ENCODE data around the gene MYO3B. TPM values are rescaled to one million over a fixed set of nuclear protein-coding genes. Genes with fewer than 3 reads are reported as not detected.

MYO3B gene
- total and polyA plus RNA-seq, 2 experiments from 2014 or later, result 0.11 TPM; not detected in 1

GRCh38 chr2:170215021-170215420 is 37.1 kb downstream of the MYO3B start:
- Histone ChIP-seq H3K27ac (no peak overlapping the region), H3K27me3 (replicated peaks; ENCODE audit: insufficient read depth) (no peaks in the 10 kb centered on the region), H3K79me2 (ENCODE audit: insufficient read depth) (no peaks in the 10 kb centered on the region), H3K4me2 (ENCODE audit: unreplicated experiment) (no peak overlapping the region), H3K9me2 (ENCODE audit: insufficient read depth) (no peaks in the 10 kb centered on the region), H4K20me1 (ENCODE audit: insufficient read depth) (no peaks in the 10 kb centered on the region), H3K9me3 (ENCODE audit: low read depth) (no peaks in the 10 kb centered on the region), H3K4me3 (no peak overlapping the region), H3K9ac (no peak overlapping the region), H3K36me3 (ENCODE audit: low read depth) (no peaks in the 10 kb centered on the region), H3K4me1 (ENCODE audit: insufficient read depth) (peaks cover 5% of the 10 kb centered on the region; the same call in 1 of the 2 replicates), H3F3A (ENCODE audit: insufficient read depth) (no peaks in the 10 kb centered on the region), H2AFZ (no peak overlapping the region)
- TF ChIP-seq EZH2 (IDR thresholded peaks at IDR 0.05; ENCODE audit: insufficient read depth, poor library complexity, severe bottlenecking) (no peak), EZH2phosphoT487 (IDR thresholded peaks at IDR 0.05; ENCODE audit: insufficient read depth, low read depth) (no peak)
- no peak for DNase-seq
- in situ Hi-C loops (cut with MboI), result no loop called here
- WGBS, 2 experiments (ENCODE audit: low coverage in 1 of 2, low lambda C conversion rate in 2 of 2, missing lambda C conversion rate in 2 of 2), result 93 to 94% methylated on average over 2 of the region's 2 CpGs

- H3K9me2 ChIP-seq (ENCODE audit: insufficient read depth), result no peaks in the 10 kb centered on the region
- in situ Hi-C loops (cut with MboI), result no loop called here
- WGBS, 2 experiments (ENCODE audit: low coverage in 1 of 2, low lambda C conversion rate in 2 of 2, missing lambda C conversion rate in 2 of 2), result 78 to 95% methylated on average over 3 of the region's 3 CpGs
These were observed 38.5 kb downstream of the MYO3B start for GRCh38 chr2:170216428-170216827.

GRCh38 chr2:170216981-170217380 is 39.0 kb downstream of the MYO3B start:
- Histone ChIP-seq H3K9me3 (ENCODE audit: low read depth) (no peaks in the 10 kb centered on the region), H4K20me1 (ENCODE audit: insufficient read depth) (no peaks in the 10 kb centered on the region), H3K9ac (no peak overlapping the region), H3K27me3 (replicated peaks; ENCODE audit: insufficient read depth) (no peaks in the 10 kb centered on the region), H2AFZ (no peak overlapping the region), H3K4me2 (ENCODE audit: unreplicated experiment) (no peak overlapping the region), H3K9me2 (ENCODE audit: insufficient read depth) (no peaks in the 10 kb centered on the region), H3K4me3 (no peak overlapping the region), H3K27ac (no peak overlapping the region), H3K79me2 (ENCODE audit: insufficient read depth) (no peaks in the 10 kb centered on the region), H3F3A (ENCODE audit: insufficient read depth) (no peaks in the 10 kb centered on the region), H3K36me3 (ENCODE audit: low read depth) (no peaks in the 10 kb centered on the region), H3K4me1 (ENCODE audit: insufficient read depth) (peaks cover 10% of the 10 kb centered on the region; the same call in 1 of the 2 replicates)
- DNase-seq, result no peak
- no peak for TF ChIP-seq EZH2phosphoT487 (IDR thresholded peaks at IDR 0.05; ENCODE audit: insufficient read depth, low read depth)
- TF ChIP-seq EZH2 (IDR thresholded peaks at IDR 0.05; ENCODE audit: insufficient read depth, poor library complexity, severe bottlenecking), result no peak
- in situ Hi-C loops (cut with MboI), result no loop called here
- WGBS, 2 experiments (ENCODE audit: low coverage in 1 of 2, low lambda C conversion rate in 2 of 2, missing lambda C conversion rate in 2 of 2), result 74 to 76% methylated on average over 5 of the region's 5 CpGs

More at GRCh38 chr2:170216428-170216827, 38.5 kb downstream of the MYO3B start:
- no peaks in the 10 kb centered on the region for H3F3A ChIP-seq (ENCODE audit: insufficient read depth)
- no peaks in the 10 kb centered on the region for H3K36me3 ChIP-seq (ENCODE audit: low read depth)
- no peaks in the 10 kb centered on the region for H3K27me3 ChIP-seq (replicated peaks; ENCODE audit: insufficient read depth)
- no peak for DNase-seq
- H3K9me3 ChIP-seq (ENCODE audit: low read depth), result no peaks in the 10 kb centered on the region
- TF ChIP-seq EZH2phosphoT487 (IDR thresholded peaks at IDR 0.05; ENCODE audit: insufficient read depth, low read depth), result no peak
- TF ChIP-seq EZH2 (IDR thresholded peaks at IDR 0.05; ENCODE audit: insufficient read depth, poor library complexity, severe bottlenecking), result no peak
- no peak overlapping the region for H3K9ac ChIP-seq
- H3K4me1 ChIP-seq (ENCODE audit: insufficient read depth), result peaks cover 7% of the 10 kb centered on the region; the same call in 1 of the 2 replicates
- H4K20me1 ChIP-seq (ENCODE audit: insufficient read depth), result no peaks in the 10 kb centered on the region
- no peak overlapping the region for H3K4me3 ChIP-seq
- no peaks in the 10 kb centered on the region for H3K79me2 ChIP-seq (ENCODE audit: insufficient read depth)
- H2AFZ ChIP-seq, result no peak overlapping the region
- no peak overlapping the region for H3K27ac ChIP-seq
- no peak overlapping the region for H3K4me2 ChIP-seq (ENCODE audit: unreplicated experiment)

DNA sequence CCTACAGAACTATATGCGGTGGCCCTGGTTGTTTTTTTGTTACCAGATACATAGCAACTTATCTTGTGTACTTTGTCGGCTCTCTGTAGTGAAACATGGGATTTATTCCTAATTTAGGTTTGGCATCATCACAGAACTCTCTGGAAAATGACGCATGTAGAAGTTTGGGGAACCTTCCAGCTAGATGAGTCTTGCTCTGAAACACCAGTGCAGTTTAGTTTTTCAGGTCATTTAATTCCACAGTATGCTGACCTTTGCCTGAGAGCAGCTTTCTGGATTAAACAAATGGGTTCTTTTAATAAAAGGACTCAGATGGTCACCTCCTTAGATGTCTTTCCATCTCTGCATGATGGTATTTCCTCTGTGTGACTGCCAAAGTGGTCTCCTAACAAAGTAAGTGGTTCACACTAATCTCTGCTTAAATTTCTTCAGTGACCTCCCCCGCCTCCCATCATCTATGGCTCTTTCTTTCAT is 39.9 kb downstream of the MYO3B start:
- Histone ChIP-seq H3K27ac (no peak overlapping the region), H3K4me1 (ENCODE audit: insufficient read depth) (peaks cover 10% of the 10 kb centered on the region; the same call in 1 of the 2 replicates), H3K9me2 (ENCODE audit: insufficient read depth) (no peaks in the 10 kb centered on the region), H2AFZ (no peak overlapping the region), H3K9me3 (ENCODE audit: low read depth) (no peaks in the 10 kb centered on the region), H3K4me2 (ENCODE audit: unreplicated experiment) (no peak overlapping the region), H3K9ac (no peak overlapping the region), H3K36me3 (ENCODE audit: low read depth) (no peaks in the 10 kb centered on the region), H4K20me1 (ENCODE audit: insufficient read depth) (no peaks in the 10 kb centered on the region), H3K79me2 (ENCODE audit: insufficient read depth) (no peaks in the 10 kb centered on the region), H3F3A (ENCODE audit: insufficient read depth) (no peaks in the 10 kb centered on the region), H3K27me3 (replicated peaks; ENCODE audit: insufficient read depth) (no peaks in the 10 kb centered on the region), H3K4me3 (no peak overlapping the region)
- DNase-seq, result peak; percentile 60
- in situ Hi-C loops (cut with MboI), result no loop called here
- 70 to 74% methylated on average over 4 of the region's 4 CpGs for WGBS, 2 experiments (ENCODE audit: low coverage in 1 of 2, low lambda C conversion rate in 2 of 2, missing lambda C conversion rate in 2 of 2)
- TF ChIP-seq EZH2 (IDR thresholded peaks at IDR 0.05; ENCODE audit: insufficient read depth, poor library complexity, severe bottlenecking), result no peak
- TF ChIP-seq EZH2phosphoT487 (IDR thresholded peaks at IDR 0.05; ENCODE audit: insufficient read depth, low read depth), result no peak

Measured in GM23248 (cell line).